Erythroblast (primary cell): ENCODE results near the gene CDH18.

Experiments used
- GATA1 ChIP-seq: IDR thresholded peaks from 2 replicates; pipeline ENCODE4 v1.6.1; 2011; ENCODE audit warnings: low read depth, mild to moderate bottlenecking, control low read depth, low read length, moderate library complexity
- POLR2A ChIP-seq: IDR thresholded peaks from 2 replicates; pipeline ENCODE4 v1.6.1; 2011; ENCODE audit warnings: mild to moderate bottlenecking, low read length

- TF ChIP-seq POLR2A (no peak), GATA1 (no peak)
These were observed 181.2 kb downstream of the CDH18 start for GRCh38 chr5:19806756-19807155.
